Keratinocyte (primary cell): ENCODE measurements around the gene PIGL. TPM values are rescaled to one million over a fixed set of nuclear protein-coding genes. Genes with fewer than 3 reads are reported as not detected.

Experiments
- DNase-seq: peaks from one replicate; pipeline ENCODE4 v3.0.0-alpha.2; 2011; ENCODE audit warnings: low read depth, missing footprints, low spot score
- FAIRE-seq: peaks from 2 replicates; lab custom pipeline; 2011; peaks lifted over from hg19 to GRCh38; lab: Jason Lieb, UNC
- H2AFZ ChIP-seq: 2 replicates; pipeline ENCODE4 v1.6.0; 2012; ENCODE audit warnings: low read length, control low read depth, inconsistent platforms; ENCODE audit not compliant: control insufficient read depth
- H3K27ac ChIP-seq: 2 replicates; pipeline ENCODE4 v1.5.1; 2011; ENCODE audit warnings: low read length; ENCODE audit not compliant: control insufficient read depth, insufficient read depth
- H3K27me3 ChIP-seq: 3 replicates; pipeline ENCODE4 v1.6.0; 2011; ENCODE audit warnings: low read length; ENCODE audit not compliant: control insufficient read depth, insufficient read depth; ENCODE audit errors: extremely low read depth
- H3K36me3 ChIP-seq, 2 experiments: 2 replicates in 1 of 2; 3 replicates in 1 of 2; pipeline ENCODE4 v1.5.1; 2011; ENCODE audit warnings: low read length in 2 of 2, mild to moderate bottlenecking in 1 of 2; ENCODE audit not compliant: control insufficient read depth in 2 of 2, insufficient read depth in 2 of 2; ENCODE audit errors: extremely low read depth in 1 of 2
- H3K4me1 ChIP-seq: 3 replicates; pipeline ENCODE4 v1.5.1; 2011; ENCODE audit warnings: low read length; ENCODE audit not compliant: control insufficient read depth, insufficient read depth; ENCODE audit errors: extremely low read depth
- H3K4me2 ChIP-seq: 3 replicates; pipeline ENCODE4 v1.6.0; 2011; ENCODE audit warnings: low read depth, low read length; ENCODE audit not compliant: control insufficient read depth, insufficient read depth; ENCODE audit errors: extremely low read depth
- H3K4me3 ChIP-seq, 3 experiments: fragments of 200-600 bp in 1 of 3; sonication (generic) in 1 of 3; 2 replicates in 2 of 3; 3 replicates in 1 of 3; pipeline ENCODE4 v1.5.1; 2011 to 2016; ENCODE audit warnings: low read length in 3 of 3, mild to moderate bottlenecking in 3 of 3, control low read depth in 2 of 3, inconsistent platforms in 1 of 3, low read depth in 1 of 3, mixed read lengths in 1 of 3, mixed run types in 1 of 3, moderate library complexity in 1 of 3; ENCODE audit not compliant: control insufficient read depth in 2 of 3, insufficient read depth in 2 of 3; ENCODE audit errors: extremely low read depth in 1 of 3
- H3K79me2 ChIP-seq: 2 replicates; pipeline ENCODE4 v1.6.0; 2012; ENCODE audit warnings: low read length; ENCODE audit not compliant: control insufficient read depth, insufficient read depth
- H3K9ac ChIP-seq: 3 replicates; pipeline ENCODE4 v1.6.0; 2011; ENCODE audit warnings: low read length; ENCODE audit not compliant: control insufficient read depth, insufficient read depth; ENCODE audit errors: extremely low read depth
- H3K9me1 ChIP-seq: 3 replicates; pipeline ENCODE4 v1.6.0; 2011; ENCODE audit warnings: low read length; ENCODE audit not compliant: control insufficient read depth, insufficient read depth; ENCODE audit errors: extremely low read depth
- H3K9me3 ChIP-seq: 2 replicates; pipeline ENCODE4 v1.5.1; 2012; ENCODE audit warnings: low read depth, low read length; ENCODE audit not compliant: control insufficient read depth
- H4K20me1 ChIP-seq: 3 replicates; pipeline ENCODE4 v1.6.0; 2011; ENCODE audit warnings: low read length; ENCODE audit not compliant: control insufficient read depth, insufficient read depth; ENCODE audit errors: extremely low read depth
- EZH2 ChIP-seq: IDR thresholded peaks from one replicate; pipeline ENCODE4 v1.6.1; 2012; ENCODE audit warnings: inconsistent platforms, mild to moderate bottlenecking, low read length, moderate library complexity
- dilution Hi-C: fragments of 300-500 bp; cut with MboI; formaldehyde crosslinking; loops from one replicate; pipeline ENCODE4 v1.7.0; 2020; ENCODE audit warnings: low sequenced_read_pairs; ENCODE audit not compliant: extremely low pct_ligation_motif_present
- polyA plus RNA-seq, 5 experiments: library from polyadenylated mRNA; depleted of rRNA in 3 of 5; stranded (reverse) in 3 of 5; stranded (forward) in 1 of 5; unstranded in 1 of 5; fragments of >200 nt; gene quantifications; 1 replicate in 1 of 5; 2 replicates in 3 of 5; 3 replicates in 1 of 5; pipeline versions ENCODE4 v1.2.1 to v1.2.3, GENCODE V29; 2011 to 2012; ENCODE audit warnings: missing spikeins in 2 of 5, low read depth in 1 of 5, low replicate concordance in 1 of 5
- TF ChIP-seq, protein P1 (sequence below), 3 experiments: IDR thresholded peaks in 1 of 3; conservative IDR thresholded peaks in 1 of 3; optimal IDR thresholded peaks in 1 of 3; 2 replicates in 2 of 3; 3 replicates in 1 of 3; pipeline versions ENCODE3 to v1.5.1; 2011; ENCODE audit warnings: low read length in 3 of 3, mild to moderate bottlenecking in 3 of 3, moderate library complexity in 2 of 3, control low read depth in 1 of 3, inconsistent platforms in 1 of 3; ENCODE audit not compliant: insufficient read depth in 2 of 3; ENCODE audit errors: extremely low read depth in 1 of 3

Gene PIGL
- polyA plus RNA-seq, 1 donor (not counting 4 experiments of a cell fraction or from before 2014, with no cell fraction given), result 21.5 TPM

DNA sequence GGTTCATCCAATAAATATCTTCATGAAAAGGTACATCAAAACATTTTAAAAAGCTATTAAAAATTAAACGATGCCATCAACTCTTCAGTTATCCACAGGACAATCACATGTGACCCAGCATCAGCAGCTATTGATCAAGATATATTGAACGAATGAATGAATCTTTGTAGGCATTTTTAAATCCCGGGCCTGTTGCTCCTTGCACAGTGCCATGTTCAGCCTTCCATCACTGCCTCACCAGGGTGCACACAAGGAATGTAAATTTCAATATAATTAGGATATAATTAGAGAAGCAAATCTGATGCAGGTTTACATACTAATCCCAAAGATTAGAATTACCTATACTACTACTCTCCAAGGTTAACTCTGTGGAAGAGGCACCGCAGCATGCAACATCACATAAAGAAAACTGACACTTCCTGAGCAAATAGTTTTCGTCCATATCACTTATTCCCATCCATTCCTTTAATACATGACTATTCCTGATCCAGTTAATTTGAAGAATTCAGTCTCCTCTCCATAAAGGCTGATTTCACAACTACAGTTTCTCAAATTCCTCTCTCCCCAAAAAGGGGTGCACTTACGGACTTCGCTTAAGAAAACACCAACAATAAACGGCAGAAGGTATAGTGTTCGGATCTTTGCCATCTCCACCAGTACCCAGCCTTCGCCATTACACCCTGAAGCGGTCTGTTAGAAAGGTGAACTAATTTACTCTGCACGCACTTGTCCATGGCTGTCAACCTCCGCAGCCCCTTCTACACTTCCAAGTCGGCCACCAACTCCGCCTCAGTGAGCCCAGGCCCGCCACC lies 2.6 kb upstream of the PIGL start:
- TF ChIP-seq, protein P1, sequence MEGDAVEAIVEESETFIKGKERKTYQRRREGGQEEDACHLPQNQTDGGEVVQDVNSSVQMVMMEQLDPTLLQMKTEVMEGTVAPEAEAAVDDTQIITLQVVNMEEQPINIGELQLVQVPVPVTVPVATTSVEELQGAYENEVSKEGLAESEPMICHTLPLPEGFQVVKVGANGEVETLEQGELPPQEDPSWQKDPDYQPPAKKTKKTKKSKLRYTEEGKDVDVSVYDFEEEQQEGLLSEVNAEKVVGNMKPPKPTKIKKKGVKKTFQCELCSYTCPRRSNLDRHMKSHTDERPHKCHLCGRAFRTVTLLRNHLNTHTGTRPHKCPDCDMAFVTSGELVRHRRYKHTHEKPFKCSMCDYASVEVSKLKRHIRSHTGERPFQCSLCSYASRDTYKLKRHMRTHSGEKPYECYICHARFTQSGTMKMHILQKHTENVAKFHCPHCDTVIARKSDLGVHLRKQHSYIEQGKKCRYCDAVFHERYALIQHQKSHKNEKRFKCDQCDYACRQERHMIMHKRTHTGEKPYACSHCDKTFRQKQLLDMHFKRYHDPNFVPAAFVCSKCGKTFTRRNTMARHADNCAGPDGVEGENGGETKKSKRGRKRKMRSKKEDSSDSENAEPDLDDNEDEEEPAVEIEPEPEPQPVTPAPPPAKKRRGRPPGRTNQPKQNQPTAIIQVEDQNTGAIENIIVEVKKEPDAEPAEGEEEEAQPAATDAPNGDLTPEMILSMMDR (optimal IDR thresholded peaks at IDR 0.05 in 1 of 3, IDR thresholded peaks at IDR 0.05 in 1 of 3, conservative IDR thresholded peaks at IDR 0.05 in 1 of 3; ENCODE audit: extremely low read depth in 1 of 3, insufficient read depth in 2 of 3, low read length in 3 of 3), result no peak
- no peak for TF ChIP-seq EZH2
- DNase-seq (no peak), FAIRE-seq (no peak)
- no peaks in the 10 kb centered on the region for H3K36me3 ChIP-seq
- H3K9ac ChIP-seq, result peak overlapping the region; percentile 92
- no peaks in the 10 kb centered on the region for H3K27me3 ChIP-seq
- H2AFZ ChIP-seq, result peak overlapping the region; percentile 50
- peak overlapping the region; percentile 79 for H3K27ac ChIP-seq
- H3K4me2 ChIP-seq, result peak overlapping the region; percentile 65
- H4K20me1 ChIP-seq, result no peaks in the 10 kb centered on the region
- no peaks in the 10 kb centered on the region for H3K9me3 ChIP-seq
- H3K4me1 ChIP-seq, result no peaks in the 10 kb centered on the region
- peak overlapping the region; percentile 86 to 93 (median 89) for H3K4me3 ChIP-seq
- dilution Hi-C loops, result no loop called here
- no peaks in the 10 kb centered on the region for H3K9me1 ChIP-seq
- peaks cover 87% of the 10 kb centered on the region for H3K79me2 ChIP-seq

DNA sequence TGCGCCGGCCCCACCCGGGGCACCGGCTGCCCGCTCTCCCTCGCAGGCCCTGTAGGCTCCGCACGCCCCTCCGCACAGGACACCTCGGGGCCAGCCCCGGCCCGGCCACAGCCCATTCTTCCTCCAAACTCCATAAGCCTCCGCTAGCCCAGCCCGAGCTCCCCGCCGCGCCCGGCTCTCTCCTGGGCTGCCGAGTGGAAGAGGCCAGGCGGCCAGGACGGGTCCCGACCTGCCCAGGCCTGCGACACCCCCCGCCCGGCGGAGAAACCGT lies 2.1 kb upstream of the PIGL start:
- no peaks in the 10 kb centered on the region for H3K9me1 ChIP-seq
- H3K4me2 ChIP-seq, result peak overlapping the region; percentile 65
- peak overlapping the region; percentile 50 for H2AFZ ChIP-seq
- H3K27me3 ChIP-seq, result no peaks in the 10 kb centered on the region
- H3K9me3 ChIP-seq, result no peaks in the 10 kb centered on the region
- H4K20me1 ChIP-seq, result no peaks in the 10 kb centered on the region
- peak overlapping the region; percentile 86 to 93 (median 89) for H3K4me3 ChIP-seq
- no peaks in the 10 kb centered on the region for H3K4me1 ChIP-seq
- no peak for FAIRE-seq
- TF ChIP-seq EZH2, result no peak
- TF ChIP-seq, protein P1 (optimal IDR thresholded peaks at IDR 0.05 in 1 of 3, IDR thresholded peaks at IDR 0.05 in 1 of 3, conservative IDR thresholded peaks at IDR 0.05 in 1 of 3; ENCODE audit: extremely low read depth in 1 of 3, insufficient read depth in 2 of 3, low read length in 3 of 3), result no peak
- no peaks in the 10 kb centered on the region for H3K36me3 ChIP-seq
- peaks cover 84% of the 10 kb centered on the region for H3K79me2 ChIP-seq
- no peak for DNase-seq
- dilution Hi-C loops, result no loop called here
- peak overlapping the region; percentile 79 for H3K27ac ChIP-seq
- H3K9ac ChIP-seq, result peak overlapping the region; percentile 92
